ENCODE results near the gene DNTT. TPM values are rescaled to one million over a fixed set of nuclear protein-coding genes. Genes with fewer than 3 reads are reported as not detected.
A peak's percentile ranks its signal among the peaks of the same experiment; 100 is the strongest.

Gene DNTT
- total RNA-seq (2014; rRNA removed; shearing (Covaris generic)): not detected in 2 replicates

- DNase-seq: no peak
- Histone ChIP-seq H3K4me1 (no peaks in the 10 kb centered on the region), H3K27me3 (no peaks in the 10 kb centered on the region; the same call in 1 of the 2 replicates), H3K27ac (no peak within 1 kb of the TSS), H3K9me3 (replicated peaks) (no peaks in the 10 kb centered on the region), H3K36me3 (no peaks in the 10 kb centered on the region), H3K4me3 (no peak within 1 kb of the TSS)
Measured at GRCh38 chr10:96304230-96304629, at the start of gene DNTT. DNTT (plus strand) TSS chr10:96304434; CDS start chr10:96304498, 64 bp downstream.

DNA sequence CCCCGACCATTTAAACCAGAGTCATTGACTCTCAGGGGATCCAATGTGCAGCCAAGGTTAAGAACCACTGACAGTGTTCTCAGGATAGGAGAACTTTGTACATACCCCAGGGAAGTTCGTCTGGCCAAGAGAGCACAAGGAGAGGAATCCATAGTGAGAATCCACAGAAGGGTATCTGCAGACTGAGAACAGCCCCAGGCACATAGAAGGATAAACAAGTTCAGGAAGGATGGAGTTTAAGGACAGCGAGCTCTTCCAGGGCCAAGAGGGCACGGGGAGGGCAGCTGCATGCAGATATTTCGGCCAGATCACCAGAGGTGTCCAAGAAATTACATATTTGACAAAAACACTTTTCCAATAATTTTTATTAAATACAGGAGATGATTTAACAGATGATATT, 49.3 kb upstream of the DNTT start:
- Histone ChIP-seq H3K27ac (no peak overlapping the region), H3K4me3 (no peak overlapping the region), H3K36me3 (no peaks in the 10 kb centered on the region), H3K4me1 (no peaks in the 10 kb centered on the region), H3K27me3 (no peaks in the 10 kb centered on the region), H3K9me3 (replicated peaks) (no peaks in the 10 kb centered on the region)
- DNase-seq: no peak

DNA sequence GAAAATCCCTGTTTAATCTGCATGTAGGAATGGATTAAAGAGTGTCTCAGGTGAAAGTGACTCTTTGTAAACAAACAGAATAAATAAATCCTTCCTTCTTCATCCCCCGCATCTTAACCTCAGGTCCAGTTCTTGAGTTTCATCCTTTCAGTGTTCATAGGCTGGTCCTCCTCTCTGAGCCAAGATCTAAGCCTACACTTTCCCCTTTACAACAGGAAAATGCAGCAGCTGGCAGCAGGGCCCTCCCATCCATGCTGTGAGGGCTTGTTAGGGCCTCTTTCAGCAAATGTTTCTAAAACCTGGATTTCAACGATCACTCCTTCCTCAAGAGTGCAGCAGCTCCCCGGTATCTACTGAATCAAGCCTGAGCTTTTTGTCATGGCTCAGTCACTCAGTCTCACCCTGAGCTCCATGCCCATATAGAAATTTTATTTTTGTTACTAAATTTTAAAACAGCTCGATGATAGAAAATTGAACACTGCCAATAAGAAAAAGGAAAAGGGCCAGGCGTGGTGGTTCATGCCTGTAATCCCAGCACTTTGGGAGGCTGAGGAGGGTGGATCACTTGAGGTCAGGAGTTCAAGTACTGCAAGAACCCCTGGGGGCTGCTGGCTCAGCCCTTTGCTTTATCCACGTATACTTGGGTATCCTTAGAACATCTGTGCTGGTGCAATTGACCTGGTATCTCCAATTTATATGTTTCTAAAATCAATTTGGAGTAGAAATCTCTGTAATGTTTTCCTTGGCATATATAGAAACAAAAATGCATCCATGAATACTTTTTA, 48.5 kb upstream of the DNTT start:
- peak in 1 of 2 experiments; percentile 15 for DNase-seq
- Histone ChIP-seq H3K4me1 (no peaks in the 10 kb centered on the region), H3K27me3 (no peaks in the 10 kb centered on the region), H3K4me3 (no peak overlapping the region), H3K9me3 (replicated peaks) (no peaks in the 10 kb centered on the region), H3K36me3 (no peaks in the 10 kb centered on the region), H3K27ac (no peak overlapping the region)

DNA sequence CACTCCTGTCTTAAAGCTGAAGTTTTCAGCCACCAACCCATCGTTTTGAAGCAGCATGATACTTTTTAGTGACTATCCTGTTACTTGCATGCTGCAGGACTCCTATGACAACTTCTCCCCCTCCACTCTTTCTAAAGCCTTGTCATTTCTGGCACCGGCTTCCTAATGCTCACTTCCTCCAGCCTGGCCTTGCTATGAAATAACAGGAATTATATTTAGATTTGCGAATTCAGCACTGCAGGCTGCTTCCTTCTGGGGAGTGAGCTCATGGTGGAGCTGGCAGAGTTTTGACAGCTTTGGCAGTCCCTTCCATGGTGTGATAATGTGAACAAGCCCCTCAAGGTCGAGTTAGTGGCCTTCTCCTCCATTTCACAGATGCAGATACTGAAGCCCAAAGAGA, 46.3 kb upstream of the DNTT start:
- DNase-seq: no peak
- Histone ChIP-seq H3K9me3 (replicated peaks) (no peaks in the 10 kb centered on the region), H3K4me1 (no peaks in the 10 kb centered on the region), H3K36me3 (no peaks in the 10 kb centered on the region), H3K27me3 (no peaks in the 10 kb centered on the region), H3K4me3 (no peak overlapping the region), H3K27ac (no peak overlapping the region)

- Histone ChIP-seq H3K4me1 (no peaks in the 10 kb centered on the region), H3K27ac (no peak overlapping the region), H3K4me3 (no peak overlapping the region), H3K36me3 (no peaks in the 10 kb centered on the region), H3K27me3 (no peaks in the 10 kb centered on the region), H3K9me3 (replicated peaks) (no peaks in the 10 kb centered on the region)
- DNase-seq: no peak
Measured at GRCh38 chr10:96259150-96259549, 45.1 kb upstream of the DNTT start.

- Histone ChIP-seq H3K9me3 (replicated peaks) (no peaks in the 10 kb centered on the region), H3K4me3 (no peak overlapping the region), H3K27ac (no peak overlapping the region), H3K4me1 (no peaks in the 10 kb centered on the region), H3K36me3 (no peaks in the 10 kb centered on the region), H3K27me3 (no peaks in the 10 kb centered on the region)
- DNase-seq: peak in 1 of 2 experiments; percentile 4
Measured at GRCh38 chr10:96260014-96260413, 44.2 kb upstream of the DNTT start.

DNA sequence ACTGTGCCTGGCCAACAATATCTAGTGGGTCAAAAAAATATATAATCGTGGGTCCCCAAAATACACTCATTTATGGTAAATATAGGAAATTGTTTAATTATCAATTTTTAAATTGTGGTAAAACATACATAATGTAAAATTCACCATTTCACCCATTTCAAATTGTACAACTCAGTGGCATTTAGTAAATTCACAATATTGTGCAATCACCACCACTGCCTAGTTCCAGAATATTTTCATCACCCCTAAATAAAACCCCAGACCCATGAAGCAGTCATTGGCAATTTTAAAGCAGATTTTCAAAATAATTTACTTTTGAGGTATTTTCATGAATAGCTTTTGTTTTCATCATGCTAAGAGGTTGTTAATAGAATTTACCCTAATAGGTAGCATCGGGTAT, 43.1 kb upstream of the DNTT start:
- H3K9me3 ChIP-seq (replicated peaks): no peaks in the 10 kb centered on the region
- H3K27ac ChIP-seq: no peak overlapping the region
- no peaks in the 10 kb centered on the region for H3K36me3 ChIP-seq
- no peaks in the 10 kb centered on the region for H3K27me3 ChIP-seq
- no peaks in the 10 kb centered on the region for H3K4me1 ChIP-seq
- no peak for DNase-seq
- no peak overlapping the region for H3K4me3 ChIP-seq

DNA sequence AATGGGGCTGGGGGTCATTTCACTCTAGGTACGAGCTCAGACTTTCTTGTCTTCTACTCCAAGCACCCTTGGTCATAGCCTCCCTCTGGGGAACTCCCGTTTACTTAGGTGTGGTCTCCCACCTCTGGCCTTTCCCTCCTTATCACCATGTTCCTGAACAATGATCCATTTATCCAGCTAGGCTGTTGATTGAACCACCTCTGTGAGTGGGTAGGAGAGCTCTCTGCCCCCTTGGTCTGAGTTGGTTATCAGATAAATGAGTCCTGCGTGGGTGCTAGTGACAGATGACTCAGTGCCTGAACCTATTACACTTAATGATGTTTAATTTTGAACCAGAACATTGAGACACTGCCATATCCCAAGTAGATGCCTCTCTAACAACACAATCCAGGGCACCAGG, 42.3 kb upstream of the DNTT start:
- Histone ChIP-seq H3K27ac (no peak overlapping the region), H3K4me1 (no peaks in the 10 kb centered on the region), H3K36me3 (no peaks in the 10 kb centered on the region), H3K27me3 (no peaks in the 10 kb centered on the region), H3K4me3 (no peak overlapping the region), H3K9me3 (replicated peaks) (no peaks in the 10 kb centered on the region)
- DNase-seq: no peak

DNA sequence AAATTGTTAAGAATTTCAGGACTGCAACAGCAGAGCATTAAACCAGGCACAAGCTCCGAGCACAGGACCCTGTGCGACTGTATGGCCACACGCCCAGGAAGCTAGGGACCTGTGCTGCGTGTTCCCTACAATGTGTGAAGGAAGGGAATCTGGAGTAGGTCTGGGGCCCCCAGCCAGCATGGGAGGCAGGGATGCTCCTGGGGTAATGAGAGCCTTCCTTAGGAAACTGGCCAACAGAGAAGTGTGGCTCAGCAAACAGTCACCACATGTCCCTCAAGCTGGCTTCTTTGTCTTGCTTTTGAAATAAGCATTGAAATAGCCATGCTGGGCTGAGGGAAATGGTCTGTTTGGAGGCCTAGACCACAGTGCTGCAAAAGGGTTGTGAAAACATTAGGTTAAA, 41.1 kb upstream of the DNTT start:
- DNase-seq: no peak
- no peak overlapping the region for H3K4me3 ChIP-seq
- no peaks in the 10 kb centered on the region for H3K27me3 ChIP-seq
- no peak overlapping the region for H3K27ac ChIP-seq
- H3K36me3 ChIP-seq: no peaks in the 10 kb centered on the region
- no peaks in the 10 kb centered on the region for H3K9me3 ChIP-seq (replicated peaks)
- H3K4me1 ChIP-seq: no peaks in the 10 kb centered on the region

GRCh38 chr10:96263669-96264068, 40.6 kb upstream of the DNTT start:
- H3K27ac ChIP-seq: no peak overlapping the region
- no peak overlapping the region for H3K4me3 ChIP-seq
- no peaks in the 10 kb centered on the region for H3K4me1 ChIP-seq
- H3K9me3 ChIP-seq (replicated peaks): no peaks in the 10 kb centered on the region
- H3K36me3 ChIP-seq: no peaks in the 10 kb centered on the region
- no peak for DNase-seq
- H3K27me3 ChIP-seq: no peaks in the 10 kb centered on the region

DNA sequence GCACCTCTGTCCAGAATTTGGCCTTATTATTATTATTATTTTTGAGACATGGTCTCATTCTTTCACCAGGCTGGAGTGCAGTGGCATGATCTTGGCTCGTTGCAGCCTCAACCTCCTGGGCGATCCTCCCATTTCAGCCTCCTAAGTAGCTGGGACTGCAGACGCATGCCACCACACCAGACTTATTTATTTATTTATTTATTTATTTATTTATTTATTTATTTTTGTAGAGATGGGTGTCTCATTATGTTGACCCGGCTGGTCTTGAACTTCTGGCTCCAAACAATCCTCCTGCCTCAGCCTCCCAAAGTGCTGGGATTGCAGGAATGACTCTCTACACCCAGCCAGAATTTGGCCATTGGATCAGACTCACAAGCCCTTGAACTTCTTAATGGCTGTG, 39.3 kb upstream of the DNTT start:
- Histone ChIP-seq H3K27ac (no peak overlapping the region), H3K27me3 (no peaks in the 10 kb centered on the region), H3K9me3 (replicated peaks) (no peaks in the 10 kb centered on the region), H3K36me3 (no peaks in the 10 kb centered on the region), H3K4me3 (no peak overlapping the region), H3K4me1 (no peaks in the 10 kb centered on the region)
- no peak for DNase-seq

- Histone ChIP-seq H3K36me3 (no peaks in the 10 kb centered on the region), H3K4me3 (no peak overlapping the region), H3K27me3 (no peaks in the 10 kb centered on the region), H3K9me3 (replicated peaks) (no peaks in the 10 kb centered on the region), H3K27ac (no peak overlapping the region), H3K4me1 (no peaks in the 10 kb centered on the region)
- DNase-seq: no peak
Measured at GRCh38 chr10:96266118-96266770, 38.0 kb upstream of the DNTT start.

DNA sequence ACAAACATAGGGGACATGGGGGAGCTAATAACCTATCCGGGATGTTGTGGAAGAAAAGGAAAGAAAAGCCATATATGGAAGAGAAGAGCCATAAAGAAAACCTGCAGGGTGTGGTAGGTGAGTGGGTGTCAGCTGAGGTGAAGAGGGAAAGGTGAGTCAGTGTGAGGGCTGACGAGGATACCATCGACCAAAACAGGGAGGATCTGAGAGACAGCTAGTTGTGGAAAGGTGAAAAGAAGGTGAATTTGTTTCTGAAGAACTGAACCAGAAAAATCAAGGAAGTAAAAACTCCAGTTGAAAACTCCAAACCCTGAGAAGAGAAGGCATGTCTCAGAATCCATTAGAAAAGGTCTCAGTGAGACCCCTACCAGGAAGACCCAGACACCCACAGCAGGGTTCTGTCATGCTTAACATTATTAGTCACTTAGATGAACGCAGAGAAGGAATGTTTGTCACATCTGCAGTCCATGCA, 37.0 kb upstream of the DNTT start:
- Histone ChIP-seq H3K4me1 (no peaks in the 10 kb centered on the region), H3K9me3 (replicated peaks) (no peaks in the 10 kb centered on the region), H3K27ac (no peak overlapping the region), H3K27me3 (no peaks in the 10 kb centered on the region), H3K4me3 (no peak overlapping the region), H3K36me3 (no peaks in the 10 kb centered on the region)
- DNase-seq: no peak

GRCh38 chr10:96268341-96268909, 35.8 kb upstream of the DNTT start:
- Histone ChIP-seq H3K4me3 (no peak overlapping the region), H3K4me1 (no peaks in the 10 kb centered on the region), H3K36me3 (no peaks in the 10 kb centered on the region), H3K9me3 (replicated peaks) (no peaks in the 10 kb centered on the region), H3K27me3 (no peaks in the 10 kb centered on the region), H3K27ac (no peak overlapping the region)
- DNase-seq: no peak
